H1 (cell line): Measurements from ENCODE around the gene WDR4. TPM values are rescaled to one million over a fixed set of nuclear protein-coding genes. Genes with fewer than 3 reads are reported as not detected.

Experiments used
- CTCF ChIA-PET: fragments of 300-600 bp; sonication (Branson Sonifier 250); formaldehyde crosslinking; loops from one replicate; lab custom pipeline; 2021; ENCODE audit not compliant: partially characterized antibody; lab: Charles Lee
- POLR2A ChIA-PET: fragments of 300-600 bp; sonication (Branson Sonifier 250); formaldehyde crosslinking; loops from one replicate; lab custom pipeline; 2021; ENCODE audit warnings: inconsistent platforms; ENCODE audit not compliant: partially characterized antibody; lab: Charles Lee
- DNase-seq, 2 experiments: peaks; one replicate each; pipeline versions ENCODE4 v3.0.0 to v3.0.0-alpha.2; 2010 to 2022; ENCODE audit warnings: low spot score in 2 of 2, low read depth in 1 of 2, mixed read lengths in 1 of 2
- FAIRE-seq: peaks from 2 replicates; lab custom pipeline; 2011; peaks lifted over from hg19 to GRCh38; lab: Jason Lieb, UNC
- H2AFZ ChIP-seq: 2 replicates; pipeline ENCODE4 v1.8.1; 2012; ENCODE audit warnings: low read length, inconsistent platforms
- H2AK5ac ChIP-seq: 2 replicates; pipeline ENCODE4 v1.6.1; 2013; ENCODE audit warnings: low read depth, low read length
- H2BK120ac ChIP-seq: replicated peaks from 2 replicates; pipeline ENCODE3; 2013; ENCODE audit warnings: low read depth, low read length, inconsistent platforms
- H2BK12ac ChIP-seq: 2 replicates; pipeline ENCODE4 v1.6.1; 2013; ENCODE audit warnings: low read depth, low read length
- H2BK15ac ChIP-seq: 2 replicates; pipeline ENCODE4 v1.6.1; 2013; ENCODE audit warnings: low read length
- H2BK20ac ChIP-seq: 2 replicates; pipeline ENCODE4 v1.6.1; 2013; ENCODE audit warnings: low read length
- H2BK5ac ChIP-seq: 2 replicates; pipeline ENCODE4 v1.6.1; 2013; ENCODE audit warnings: low read depth, low read length
- H3K14ac ChIP-seq: 2 replicates; pipeline ENCODE4 v1.6.1; 2013; ENCODE audit warnings: inconsistent platforms; ENCODE audit not compliant: insufficient read length
- H3K18ac ChIP-seq: 2 replicates; pipeline ENCODE4 v1.6.1; 2013; ENCODE audit warnings: low read length; ENCODE audit errors: extremely low read depth
- H3K23ac ChIP-seq: 2 replicates; pipeline ENCODE4 v1.6.1; 2013; ENCODE audit warnings: inconsistent platforms; ENCODE audit not compliant: insufficient read length
- H3K23me2 ChIP-seq: 2 replicates; pipeline ENCODE4 v1.6.1; 2013; ENCODE audit warnings: low read depth, low read length
- H3K27ac ChIP-seq: 2 replicates; pipeline ENCODE4 v1.6.1; 2011; ENCODE audit warnings: low read depth, low read length, inconsistent platforms
- H3K27me3 ChIP-seq, 4 experiments: replicated peaks in 1 of 4; 1 replicate in 1 of 4; 2 replicates in 3 of 4; pipeline versions ENCODE4 v1.6.1 to v1.8.1; 2011 to 2013; ENCODE audit warnings: low read length in 3 of 4, mild to moderate bottlenecking in 3 of 4, inconsistent platforms in 2 of 4, mixed read lengths in 2 of 4, moderate library complexity in 1 of 4; ENCODE audit not compliant: control insufficient read depth in 3 of 4, insufficient read depth in 3 of 4; ENCODE audit errors: extremely low read depth in 1 of 4
- H3K36me3 ChIP-seq, 4 experiments: 2 replicates each; pipeline versions ENCODE4 v1.6.1 to v1.8.1; 2011 to 2013; ENCODE audit warnings: mild to moderate bottlenecking in 4 of 4, low read length in 3 of 4, moderate library complexity in 2 of 4, control low read depth in 1 of 4, inconsistent platforms in 1 of 4; ENCODE audit not compliant: insufficient read depth in 4 of 4, control insufficient read depth in 2 of 4
- H3K4ac ChIP-seq: replicated peaks from 2 replicates; pipeline ENCODE3; 2013; ENCODE audit warnings: low read length, low read depth, mixed read lengths, inconsistent platforms; ENCODE audit not compliant: insufficient read length
- H3K4me1 ChIP-seq, 4 experiments: replicated peaks in 1 of 4; 1 replicate in 1 of 4; 2 replicates in 3 of 4; pipeline versions ENCODE4 v1.6.1 to v1.8.1; 2011 to 2013; ENCODE audit warnings: low read length in 3 of 4, inconsistent platforms in 2 of 4, mixed read lengths in 1 of 4; ENCODE audit not compliant: insufficient read depth in 4 of 4, control insufficient read depth in 3 of 4
- H3K4me2 ChIP-seq, 2 experiments: 2 replicates each; pipeline versions ENCODE4 v1.6.1 to v1.8.1; 2011 to 2013; ENCODE audit warnings: low read depth in 2 of 2, low read length in 2 of 2, control low read depth in 1 of 2, inconsistent platforms in 1 of 2, mild to moderate bottlenecking in 1 of 2; ENCODE audit not compliant: insufficient read depth in 1 of 2
- H3K4me3 ChIP-seq, 4 experiments: fragments of 200-600, 300-600 bp in 1 of 4; sonication (generic), shearing (Covaris generic), sonication (Bioruptor Twin) in 1 of 4; 2 replicates each; pipeline versions ENCODE4 v1.5.1 to v1.8.1; 2011 to 2016; ENCODE audit warnings: low read length in 4 of 4, low read depth in 3 of 4, control low read depth in 2 of 4, inconsistent platforms in 2 of 4, mild to moderate bottlenecking in 2 of 4, mixed read lengths in 1 of 4, moderate library complexity in 1 of 4; ENCODE audit not compliant: insufficient read depth in 2 of 4; ENCODE audit errors: extremely low read depth in 1 of 4
- H3K56ac ChIP-seq: replicated peaks from 2 replicates; pipeline ENCODE3; 2013; ENCODE audit warnings: low read depth, mild to moderate bottlenecking, mixed read lengths, low read length, inconsistent platforms; ENCODE audit not compliant: insufficient read length
- H3K79me1 ChIP-seq: 2 replicates; pipeline ENCODE4 v1.6.1; 2013; ENCODE audit warnings: low read depth, low read length, control low read depth
- H3K79me2 ChIP-seq, 2 experiments: 2 replicates each; pipeline versions ENCODE4 v1.6.1 to v1.8.1; 2012 to 2013; ENCODE audit warnings: low read length in 2 of 2, mild to moderate bottlenecking in 2 of 2, inconsistent platforms in 1 of 2; ENCODE audit not compliant: insufficient read depth in 2 of 2, control insufficient read depth in 1 of 2
- H3K9ac ChIP-seq, 4 experiments: replicated peaks in 1 of 4; 1 replicate in 1 of 4; 2 replicates in 3 of 4; pipeline versions ENCODE4 v1.6.1 to v1.8.1; 2011 to 2013; ENCODE audit warnings: low read depth in 3 of 4, low read length in 3 of 4, control low read depth in 2 of 4, mild to moderate bottlenecking in 2 of 4, moderate library complexity in 2 of 4, inconsistent platforms in 1 of 4; ENCODE audit errors: extremely low read depth in 1 of 4
- H3K9me3 ChIP-seq, 2 experiments: 2 replicates each; pipeline versions ENCODE4 v1.6.1 to v1.8.1; 2012 to 2013; ENCODE audit warnings: mild to moderate bottlenecking in 2 of 2, moderate library complexity in 2 of 2, control low read depth in 1 of 2, inconsistent platforms in 1 of 2, low read depth in 1 of 2, low read length in 1 of 2, mixed read lengths in 1 of 2; ENCODE audit not compliant: insufficient read depth in 2 of 2
- H4K20me1 ChIP-seq, 2 experiments: replicated peaks in 1 of 2; 2 replicates each; pipeline versions ENCODE3 to v1.8.1; 2011 to 2013; ENCODE audit warnings: inconsistent platforms in 2 of 2, low read length in 2 of 2, mild to moderate bottlenecking in 1 of 2; ENCODE audit not compliant: insufficient read depth in 2 of 2, control insufficient read depth in 1 of 2
- H4K5ac ChIP-seq: 2 replicates; pipeline ENCODE4 v1.6.1; 2013; ENCODE audit warnings: low read length, low read depth, mixed read lengths, inconsistent platforms; ENCODE audit not compliant: insufficient read length
- H4K8ac ChIP-seq: 2 replicates; pipeline ENCODE4 v1.8.0; 2013; ENCODE audit warnings: mild to moderate bottlenecking, moderate library complexity, low read length, inconsistent platforms; ENCODE audit not compliant: insufficient read depth; ENCODE audit errors: extremely low read depth
- H4K91ac ChIP-seq: replicated peaks from 2 replicates; pipeline ENCODE3; 2013; ENCODE audit warnings: low read length, mixed read lengths, inconsistent platforms; ENCODE audit not compliant: insufficient read length
- BRCA1 ChIP-seq: IDR thresholded peaks from 2 replicates; pipeline ENCODE4 v1.6.1; 2012; ENCODE audit warnings: low read depth, low read length, improper control_type of control experiment
- RBBP5 ChIP-seq: IDR thresholded peaks from 2 replicates; pipeline ENCODE4 v1.7.1; 2012; ENCODE audit warnings: low read depth, mild to moderate bottlenecking, inconsistent platforms, low read length, moderate library complexity, borderline replicate concordance
- WGBS, 2 experiments: shearing (Covaris generic) in 1 of 2; methylation state at CpG; one replicate each; pipeline versions ENCODE4 v1.1.6 to v1.1.7; 2013 to 2015; ENCODE audit warnings: low lambda C conversion rate in 2 of 2, mixed read lengths in 2 of 2, inconsistent platforms in 1 of 2, low coverage in 1 of 2, missing lambda C conversion rate in 1 of 2; ENCODE audit not compliant: insufficient replicate concordance in 2 of 2, insufficient coverage in 1 of 2, insufficient read length in 1 of 2; ENCODE audit errors: extremely low coverage in 1 of 2, missing lambda C conversion rate in 1 of 2; 5-methylcytosine and 5-hydroxymethylcytosine counted together
- polyA plus RNA-seq, 7 experiments: library from polyadenylated mRNA; depleted of rRNA in 3 of 7; stranded (reverse) in 5 of 7; unstranded in 2 of 7; fragments of >200 nt in 5 of 7; fragments of 200-250 nt in 2 of 7; gene quantifications; 1 replicate in 5 of 7; 2 replicates in 1 of 7; 4 replicates in 1 of 7; pipeline versions ENCODE4 v1.2.1 to v1.2.3, GENCODE V29; 2011 to 2013; ENCODE audit warnings: missing spikeins in 2 of 7, mixed read lengths in 2 of 7
- total RNA-seq: library from RNA; stranded (reverse); fragmentation: NEBNext Ultra II Directional; extraction: Animal tissue kit (Norgen Biotek cat#: 25700); gene quantifications from 2 replicates; pipeline ENCODE4 v1.2.1, GENCODE V29; 2021

Gene WDR4
- total and polyA plus RNA-seq, 2 of the 8 experiments (the other 6 are each of a cell fraction or from before 2014, with no cell fraction given), result 28.9 to 47.8 TPM

DNA sequence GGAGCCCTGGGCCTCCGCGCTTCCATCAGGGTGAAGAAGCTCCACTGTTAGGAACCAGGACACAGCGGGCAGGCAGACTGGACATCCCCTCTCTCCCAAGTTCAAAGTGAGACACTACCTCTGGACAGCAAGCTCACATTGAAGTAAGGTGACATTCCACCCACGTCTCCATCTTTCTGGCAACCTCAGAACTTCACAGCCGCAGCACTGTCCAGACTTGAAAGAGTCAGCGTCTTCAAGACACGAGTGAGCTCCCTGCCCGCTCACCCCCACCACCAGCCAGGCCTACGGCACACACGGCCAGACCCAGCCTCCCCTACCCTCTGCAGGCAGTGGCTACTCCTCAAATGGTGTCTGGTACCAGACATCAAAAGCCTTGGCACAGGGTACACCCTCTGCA is 11.1 kb downstream of the WDR4 start:
- Histone ChIP-seq H3K9ac (no peak overlapping the region), H3K79me2 (peaks cover 15 to 78% of the 10 kb centered on the region in 2 experiments; a peak in 3 of 4 replicates), H3K4ac (no peak overlapping the region), H3K4me3 (no peak overlapping the region), H3K79me1 (peaks cover 19% of the 10 kb centered on the region), H2BK12ac (no peak overlapping the region), H3K36me3 (peaks cover 16 to 56% (median 43%) of the 10 kb centered on the region in 4 experiments), H3K56ac (no peak overlapping the region), H3K14ac (no peak overlapping the region), H3K4me1 (no peaks in the 10 kb centered on the region; a peak in 1 of 7 replicates), H3K23me2 (0 out of 2 replicates have a peak, but pooled peaks cover 2% of the 10 kb centered on the region), H3K9me3 (no peaks in the 10 kb centered on the region), H4K5ac (no peak overlapping the region), H4K91ac (no peak overlapping the region), H3K27ac (no peak overlapping the region), H4K20me1 (peaks cover 23 to 44% of the 10 kb centered on the region in 2 experiments), H4K8ac (no peak overlapping the region), H3K4me2 (no peak overlapping the region), H3K18ac (no peak overlapping the region), H2BK20ac (no peak overlapping the region), H2BK5ac (no peak overlapping the region; the same call in 1 of the 2 replicates), H2AFZ (no peak overlapping the region), H2AK5ac (no peak overlapping the region), H2BK120ac (no peak overlapping the region), H3K27me3 (no peaks in the 10 kb centered on the region), H2BK15ac (no peak overlapping the region), H3K23ac (no peak overlapping the region)
- 94% methylated on average over 10 of the region's 10 CpGs; no CpG with 5 or more reads in 1 of the 2 experiments for WGBS, 2 experiments
- POLR2A ChIA-PET, result interaction anchor here (1.3 to 2.6 kb wide), 5 partner anchors 8 to 16 kb away, joined by 4 to 11 read pairs (median 6); no protein-coding TSS in a partner anchor
- FAIRE-seq (no peak), DNase-seq (no peak)
- no peak for TF ChIP-seq RBBP5
- no peak for TF ChIP-seq BRCA1
- CTCF ChIA-PET, result no interaction called here
